Smooth muscle cell (in vitro differentiated cells): Measurements from ENCODE around the gene GSTP1. TPM values are rescaled to one million over a fixed set of nuclear protein-coding genes. Genes with fewer than 3 reads are reported as not detected.
"Not testable (repeated sequence)": the region's sequence is repeated elsewhere in the genome, so short reads cannot be mapped to it uniquely, and the experiment has no call there.

Experiments used
- DNase-seq: peaks from one replicate; lab custom pipeline; 2025; ENCODE audit not compliant: unreplicated experiment; lab: John Stamatoyannopoulos, UW
- H2AFZ ChIP-seq: fragments of 200-600 bp; sonication (generic); 2 replicates; pipeline ENCODE4 v1.6.0; 2016; ENCODE audit warnings: antibody characterized with exemption, low read depth, mild to moderate bottlenecking
- H3F3A ChIP-seq: fragments of 200-600 bp; sonication (generic); 2 replicates; pipeline ENCODE4 v1.6.0; 2017; ENCODE audit warnings: antibody characterized with exemption, low read depth
- H3K27ac ChIP-seq: fragments of 200-600 bp; sonication (generic); 2 replicates; pipeline ENCODE4 v1.5.1; 2016; ENCODE audit warnings: low read depth, mild to moderate bottlenecking
- H3K27me3 ChIP-seq: fragments of 200-600 bp; sonication (generic); 2 replicates; pipeline ENCODE4 v1.6.1; 2016; ENCODE audit warnings: low read depth, mild to moderate bottlenecking
- H3K36me3 ChIP-seq: fragments of 200-600 bp; sonication (generic); 2 replicates; pipeline ENCODE4 v1.5.1; 2016; ENCODE audit warnings: low read depth
- H3K4me1 ChIP-seq: fragments of 200-600 bp; sonication (generic); 2 replicates; pipeline ENCODE4 v1.5.1; 2016; ENCODE audit warnings: low read depth
- H3K4me2 ChIP-seq: fragments of 200-600 bp; sonication (generic); 2 replicates; pipeline ENCODE4 v1.6.0; 2016; ENCODE audit warnings: mild to moderate bottlenecking
- H3K4me3 ChIP-seq: fragments of 200-600 bp; sonication (generic); 2 replicates; pipeline ENCODE4 v1.5.1; 2016; ENCODE audit warnings: mild to moderate bottlenecking
- H3K79me2 ChIP-seq: fragments of 200-600 bp; sonication (generic); 2 replicates; pipeline ENCODE4 v1.6.0; 2016; ENCODE audit warnings: low read depth, mild to moderate bottlenecking
- H3K9ac ChIP-seq: fragments of 200-600 bp; sonication (generic); 2 replicates; pipeline ENCODE4 v1.6.0; 2016; ENCODE audit warnings: low read depth
- H3K9me3 ChIP-seq: fragments of 200-600 bp; sonication (generic); replicated peaks from 2 replicates; pipeline ENCODE4 v1.5.1; 2016; ENCODE audit warnings: low read depth
- H4K20me1 ChIP-seq: fragments of 200-600 bp; sonication (generic); 2 replicates; pipeline ENCODE4 v1.6.0; 2016; ENCODE audit warnings: low read depth
- CTCF ChIP-seq: fragments of 200-600 bp; sonication (generic); IDR thresholded peaks from 2 replicates; pipeline ENCODE4 v1.5.1; 2017; ENCODE audit warnings: borderline replicate concordance, mild to moderate bottlenecking, antibody characterized with exemption; ENCODE audit not compliant: insufficient read depth, poor library complexity, severe bottlenecking
- WGBS: methylation state at CpG from one replicate; pipeline ENCODE4 v1.1.7; 2016; ENCODE audit warnings: low lambda C conversion rate; 5-methylcytosine and 5-hydroxymethylcytosine counted together
- polyA plus RNA-seq: library from polyadenylated mRNA; unstranded; fragments of >200 nt; fragmentation: Nextera tagmentation; extraction: Ambion mirVana; gene quantifications from 2 replicates; pipeline ENCODE4 v1.2.1, GENCODE V29; 2016
- total RNA-seq: library from RNA; depleted of rRNA; stranded (reverse); fragments of >200 nt; gene quantifications from 2 replicates; pipeline ENCODE4 v1.2.3, GENCODE V29; 2014

The GSTP1 gene
- total and polyA plus RNA-seq, 2 experiments from 2014 or later, result 874 to 1,489 TPM

- Histone ChIP-seq H3K4me3 (no peak overlapping the region), H3K27me3 (no peaks in the 10 kb centered on the region), H3K36me3 (no peaks in the 10 kb centered on the region), H3K9me3 (no peaks in the 10 kb centered on the region), H4K20me1 (peaks cover 1% of the 10 kb centered on the region), H2AFZ (no peak overlapping the region), H3K4me2 (no peak overlapping the region), H3K79me2 (no peaks in the 10 kb centered on the region), H3K9ac (no peak overlapping the region), H3F3A (no peaks in the 10 kb centered on the region), H3K27ac (no peak overlapping the region), H3K4me1 (peaks cover 11% of the 10 kb centered on the region)
- no peak for DNase-seq
- no peak for TF ChIP-seq CTCF
- WGBS, result 80% methylated on average over 8 of the region's 11 CpGs
These were observed 33.0 kb downstream of the GSTP1 start for GRCh38 chr11:67616431-67617242.

GRCh38 chr11:67617243-67617953 lies 33.8 kb downstream of the GSTP1 start:
- Histone ChIP-seq H3K4me3 (no peak overlapping the region), H3K9ac (no peak overlapping the region), H3K9me3 (no peaks in the 10 kb centered on the region), H3K79me2 (no peaks in the 10 kb centered on the region), H3F3A (no peaks in the 10 kb centered on the region), H4K20me1 (peaks cover 6% of the 10 kb centered on the region), H2AFZ (no peak overlapping the region), H3K36me3 (no peaks in the 10 kb centered on the region), H3K4me2 (no peak overlapping the region), H3K4me1 (peaks cover 15% of the 10 kb centered on the region), H3K27me3 (no peaks in the 10 kb centered on the region), H3K27ac (no peak overlapping the region)
- DNase-seq, result no peak
- TF ChIP-seq CTCF, result no peak
- 83% methylated on average over 7 of the region's 7 CpGs for WGBS

- DNase-seq, H3K27me3 ChIP-seq, H3K9me3 ChIP-seq, H3K79me2 ChIP-seq, H3K4me2 ChIP-seq, H3K9ac ChIP-seq, H2AFZ ChIP-seq, H3F3A ChIP-seq, H4K20me1 ChIP-seq, H3K36me3 ChIP-seq, H3K27ac ChIP-seq: not testable (repeated sequence)
- H3K4me1 ChIP-seq, result peaks cover 15% of the 10 kb centered on the region
- WGBS, result 93% methylated on average over 40 of the region's 40 CpGs
- H3K4me3 ChIP-seq, result peak overlapping the region; percentile 71
These were observed 35.5 kb downstream of the GSTP1 start for GRCh38 chr11:67618901-67619659.

- H3K4me3 ChIP-seq, result peak overlapping the region; percentile 71
These were observed 36.3 kb downstream of the GSTP1 start for GRCh38 chr11:67619683-67620618.

GRCh38 chr11:67620621-67621020 lies 37.0 kb downstream of the GSTP1 start:
- peak overlapping the region; percentile 71 for H3K4me3 ChIP-seq
- not testable (repeated sequence) for H3K27ac ChIP-seq, H4K20me1 ChIP-seq, H3K27me3 ChIP-seq, DNase-seq, H3K79me2 ChIP-seq, H3F3A ChIP-seq, H3K9me3 ChIP-seq, H3K36me3 ChIP-seq
- peak overlapping the region; percentile 83 for H3K4me2 ChIP-seq
- peak overlapping the region; percentile 30 for H3K9ac ChIP-seq
- peaks cover 12% of the 10 kb centered on the region for H3K4me1 ChIP-seq
- under 1% methylated on average over 13 of the region's 13 CpGs for WGBS
- peak overlapping the region; percentile 14 for H2AFZ ChIP-seq

More at GRCh38 chr11:67619683-67620618, 36.3 kb downstream of the GSTP1 start:
- Histone ChIP-seq H3K27ac (peak overlapping the region; percentile 10), H3K9ac (peak overlapping the region; percentile 30), H3K4me2 (peak overlapping the region; percentile 83), H3K4me1 (peaks cover 12% of the 10 kb centered on the region), H2AFZ (peak overlapping the region; percentile 14)
- H3K36me3 ChIP-seq, H4K20me1 ChIP-seq, H3K27me3 ChIP-seq, H3K9me3 ChIP-seq, H3F3A ChIP-seq, H3K79me2 ChIP-seq, DNase-seq: not testable (repeated sequence)
- 5% methylated on average over 33 of the region's 33 CpGs for WGBS

- H3K36me3 ChIP-seq, DNase-seq, H3K27ac ChIP-seq, H3F3A ChIP-seq, H3K9me3 ChIP-seq, H4K20me1 ChIP-seq, H3K9ac ChIP-seq, H3K27me3 ChIP-seq, H3K79me2 ChIP-seq, H2AFZ ChIP-seq: not testable (repeated sequence)
- H3K4me2 ChIP-seq, result peak overlapping the region; percentile 83
- WGBS, result 23% methylated on average over 3 of the region's 3 CpGs
- H3K4me1 ChIP-seq, result peaks cover 11% of the 10 kb centered on the region
- H3K4me3 ChIP-seq, result peak overlapping the region; percentile 71
These were observed 38.3 kb downstream of the GSTP1 start for GRCh38 chr11:67621928-67622327.
